GM12872 (cell line): ENCODE results near the gene ANO10.

Experiments
- CTCF ChIP-seq: IDR thresholded peaks from 3 replicates; pipeline ENCODE4 v1.5.1; 2011; ENCODE audit warnings: low read depth, mild to moderate bottlenecking, low read length, moderate library complexity; ENCODE audit not compliant: insufficient read depth

Gene ANO10

GRCh38 chr3:43525386-43525785 is 96.4 kb downstream of the ANO10 start:
- no peak for TF ChIP-seq CTCF

GRCh38 chr3:43523454-43524053 is 98.3 kb downstream of the ANO10 start:
- no peak for TF ChIP-seq CTCF

- TF ChIP-seq CTCF: no peak
Observed at GRCh38 chr3:43522727-43523362, 99.0 kb downstream of the ANO10 start.

- TF ChIP-seq CTCF: no peak
Observed at GRCh38 chr3:43521941-43522340, 99.9 kb downstream of the ANO10 start.

- no peak for TF ChIP-seq CTCF
Observed at GRCh38 chr3:43515970-43516635, 105.7 kb downstream of the ANO10 start.

GRCh38 chr3:43515208-43515917 is 106.4 kb downstream of the ANO10 start:
- TF ChIP-seq CTCF: no peak

- no peak for TF ChIP-seq CTCF
Observed at GRCh38 chr3:43512754-43513404, 108.9 kb downstream of the ANO10 start.
